Ishikawa (cell line): ENCODE data around the gene SUPT20HL1.

ENCODE experiments used
- CEBPB ChIP-seq: IDR thresholded peaks from 2 replicates; pipeline ENCODE4 v1.6.1; 2012
- EGR1 ChIP-seq: IDR thresholded peaks from 2 replicates; pipeline ENCODE4 v1.6.1; 2012
- EP300 ChIP-seq: IDR thresholded peaks from 2 replicates; pipeline ENCODE4 v1.6.1; 2012; ENCODE audit warnings: borderline replicate concordance
- FOXM1 ChIP-seq: IDR thresholded peaks from 2 replicates; pipeline ENCODE4 v1.6.1; 2012; ENCODE audit warnings: low read depth, borderline replicate concordance
- MAX ChIP-seq: IDR thresholded peaks from 2 replicates; pipeline ENCODE4 v1.6.1; 2012
- NFIC ChIP-seq: IDR thresholded peaks from 2 replicates; pipeline ENCODE4 v1.6.1; 2012
- TAF1 ChIP-seq: IDR thresholded peaks from 2 replicates; pipeline ENCODE4 v1.6.1; 2012; ENCODE audit warnings: low read depth, mild to moderate bottlenecking
- TCF12 ChIP-seq: IDR thresholded peaks from 2 replicates; pipeline ENCODE4 v1.6.1; 2012; ENCODE audit warnings: low read depth
- USF1 ChIP-seq: IDR thresholded peaks from 2 replicates; pipeline ENCODE4 v1.6.1; 2012
- YY1 ChIP-seq: IDR thresholded peaks from 2 replicates; pipeline ENCODE4 v1.6.1; 2012; ENCODE audit warnings: low read depth

- TF ChIP-seq NFIC (no peak), FOXM1 (no peak), YY1 (no peak), TAF1 (no peak), EP300 (no peak), CEBPB (no peak), EGR1 (no peak), TCF12 (no peak), MAX (no peak), USF1 (no peak)
Observed at GRCh38 chrX:24314019-24314635, 46.3 kb upstream of the SUPT20HL1 start, which contains the start of gene SUPT20HL2.
